ENCODE results near the gene POLR3K.

- no peak for TF ChIP-seq POLR2AphosphoS5 (IDR thresholded peaks at IDR 0.05; ENCODE audit: low read depth, low read length)
- no peak for TF ChIP-seq POLR2A (IDR thresholded peaks at IDR 0.05; ENCODE audit: low read depth, low read length)
Measured at GRCh38 chr16:44655-45054, 8.8 kb downstream of the POLR3K start.

Data from GM12892 (cell line).